Esophagus squamous epithelium (tissue), 5 donors: ENCODE data around the gene MRPS14. TPM values are rescaled to one million over a fixed set of nuclear protein-coding genes. Genes with fewer than 3 reads are reported as not detected.
A peak's percentile ranks its signal among the peaks of the same experiment; 100 is the strongest.

Experiments used
- DNase-seq: peaks from one replicate; lab custom pipeline; 2025; lab: John Stamatoyannopoulos, UW
- H3K27ac ChIP-seq, 4 donors: fragments of 200-600 bp; sonication (generic); one replicate each; pipeline ENCODE4 v1.5.1; 2016 to 2019; ENCODE audit warnings: mild to moderate bottlenecking in 1 of 4
- H3K27me3 ChIP-seq, 4 donors: fragments of 200-600 bp; sonication (generic); 1 replicate in 3 of 4; 2 replicates in 1 of 4; pipeline versions ENCODE4 v1.5.1 to v1.6.0; 2017 to 2021; ENCODE audit warnings: antibody characterized with exemption in 1 of 4
- H3K36me3 ChIP-seq, 3 donors: fragments of 200-600 bp; sonication (generic); one replicate each; pipeline ENCODE4 v1.5.1; 2016 to 2019
- H3K4me1 ChIP-seq, 3 donors: fragments of 200-600 bp; sonication (generic); one replicate each; pipeline ENCODE4 v1.5.1; 2017 to 2019
- H3K4me3 ChIP-seq, 4 donors: fragments of 200-600 bp; sonication (generic); 1 replicate in 3 of 4; 2 replicates in 1 of 4; pipeline ENCODE4 v1.5.1; 2016 to 2019; ENCODE audit warnings: mild to moderate bottlenecking in 2 of 4, moderate library complexity in 1 of 4
- H3K9me3 ChIP-seq, 3 donors: fragments of 200-600 bp; sonication (generic); one replicate each; pipeline ENCODE4 v1.5.1; 2016 to 2019
- CTCF ChIP-seq, 6 experiments: fragments of 450-650 bp in 4 of 6; fragments of 200-600 bp in 2 of 6; sonication (generic) in 2 of 6; IDR thresholded peaks; one replicate each; pipeline ENCODE4 v1.5.1; 2016 to 2019; ENCODE audit warnings: antibody characterized with exemption in 6 of 6, mild to moderate bottlenecking in 4 of 6, moderate library complexity in 4 of 6
- POLR2A ChIP-seq, 4 donors: fragments of 450-650 bp; IDR thresholded peaks; one replicate each; pipeline ENCODE4 v1.6.1; 2017; ENCODE audit warnings: antibody characterized with exemption in 4 of 4, mild to moderate bottlenecking in 4 of 4, moderate library complexity in 3 of 4
- WGBS, 2 donors: methylation state at CpG; one replicate each; pipeline ENCODE4 v1.1.5; 2018; 5-methylcytosine and 5-hydroxymethylcytosine counted together
- intact Hi-C: fragments of 100-400 bp; cut with DNase I; formaldehyde crosslinking; loops from one replicate; pipeline ENCODE4 v1.15.0; 2022
- total RNA-seq, 4 donors: library from RNA; depleted of rRNA; stranded (reverse); fragments of >200 nt; gene quantifications; one replicate each; pipeline ENCODE4 v1.1.0, GENCODE V29; 2016
- donor health status: DM: yes; HTN: yes; CAD: no.

The MRPS14 gene
- 10 to 100 TPM in 3 of 4 donors, 1 to 10 TPM in 1; 8.6 to 18.1 (median 15.4) TPM for total RNA-seq

DNA sequence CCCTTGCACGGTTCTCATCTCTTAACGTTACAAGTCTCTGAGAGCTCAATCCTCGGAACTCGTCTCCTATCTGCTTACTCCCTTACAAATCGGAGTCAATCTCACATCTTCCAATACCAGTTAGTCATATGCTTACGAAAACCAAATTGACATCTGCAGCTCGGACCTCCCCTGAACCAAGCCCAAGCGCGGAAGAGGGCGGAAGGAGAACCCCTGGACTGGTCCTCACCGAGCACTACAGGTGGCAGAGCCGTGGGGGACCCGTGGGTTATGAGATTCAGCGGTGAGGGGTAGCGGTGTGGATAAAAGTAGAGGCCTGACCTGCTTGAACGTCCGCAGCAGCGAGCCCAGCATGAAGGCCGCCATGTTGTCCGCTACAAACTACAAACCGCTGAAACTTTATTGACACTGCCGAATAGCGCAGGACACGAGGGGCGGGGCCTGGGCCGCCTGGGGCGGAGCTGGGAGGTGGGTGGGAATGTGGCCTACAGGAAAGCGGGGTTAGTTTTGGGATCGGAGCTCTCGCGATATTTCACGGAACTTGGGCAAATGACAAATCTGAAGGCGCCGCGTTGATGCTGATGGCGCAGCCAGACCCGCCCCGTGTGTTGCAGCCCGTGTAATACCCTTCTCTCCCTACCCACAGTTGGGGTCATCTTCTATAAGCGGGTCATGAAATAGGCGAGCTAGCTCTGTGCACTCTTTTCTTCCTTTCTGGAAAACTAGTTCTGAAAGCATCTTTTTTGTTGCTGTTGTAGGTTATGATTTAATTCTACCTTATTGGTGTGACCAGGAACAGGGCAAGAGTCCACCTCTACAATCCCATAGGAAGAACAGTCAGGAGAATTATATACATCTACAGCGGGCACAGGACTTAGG is at the start of gene MRPS14:
TSS of gene MRPS14 (minus strand) at position 383 of the 879 bp plus-strand sequence. CDS start at position 366, 17 bp downstream.
- no peaks in the 10 kb centered on the region for H3K27me3 ChIP-seq
- peak within 1 kb of the TSS; percentile 80 to 96 (median 85) for H3K4me3 ChIP-seq
- peak within 1 kb of the TSS; percentile 88 to 91 (median 90) for H3K27ac ChIP-seq
- 4% methylated on average over 28 to 29 of the region's 42 CpGs for WGBS, 2 donors
- peaks cover 0 to 11% (median 0%) of the 10 kb centered on the region in 3 donors for H3K36me3 ChIP-seq
- TF ChIP-seq POLR2A (IDR thresholded peaks at IDR 0.05) (peak in 3 of 4 donors; percentile 56 to 81 (median 60)), CTCF (IDR thresholded peaks at IDR 0.05) (peak in 1 of 6 experiments; percentile 6)
- DNase-seq: peak; percentile 90
- peaks cover 0 to 22% (median 8%) of the 10 kb centered on the region in 3 donors for H3K4me1 ChIP-seq
- intact Hi-C loops: no loop called here
- H3K9me3 ChIP-seq: no peaks in the 10 kb centered on the region

GRCh38 chr1:175072099-175072951 is 49.1 kb upstream of the MRPS14 start:
- peak overlapping the region in 1 of 4 donors; percentile 21 for H3K27ac ChIP-seq
- no peaks in the 10 kb centered on the region for H3K36me3 ChIP-seq
- DNase-seq: no peak
- no peaks in the 10 kb centered on the region for H3K9me3 ChIP-seq
- TF ChIP-seq POLR2A (IDR thresholded peaks at IDR 0.05) (no peak), CTCF (IDR thresholded peaks at IDR 0.05) (no peak)
- intact Hi-C loops: no loop called here
- peaks cover 0 to 13% (median 8%) of the 10 kb centered on the region in 3 donors for H3K4me1 ChIP-seq
- H3K4me3 ChIP-seq: peak overlapping the region in 1 of 4 donors; percentile 37
- H3K27me3 ChIP-seq: peaks cover 0 to 11% (median 0%) of the 10 kb centered on the region in 4 donors
- WGBS, 2 donors: 25 to 26% methylated on average over 10 of the region's 10 CpGs

DNA sequence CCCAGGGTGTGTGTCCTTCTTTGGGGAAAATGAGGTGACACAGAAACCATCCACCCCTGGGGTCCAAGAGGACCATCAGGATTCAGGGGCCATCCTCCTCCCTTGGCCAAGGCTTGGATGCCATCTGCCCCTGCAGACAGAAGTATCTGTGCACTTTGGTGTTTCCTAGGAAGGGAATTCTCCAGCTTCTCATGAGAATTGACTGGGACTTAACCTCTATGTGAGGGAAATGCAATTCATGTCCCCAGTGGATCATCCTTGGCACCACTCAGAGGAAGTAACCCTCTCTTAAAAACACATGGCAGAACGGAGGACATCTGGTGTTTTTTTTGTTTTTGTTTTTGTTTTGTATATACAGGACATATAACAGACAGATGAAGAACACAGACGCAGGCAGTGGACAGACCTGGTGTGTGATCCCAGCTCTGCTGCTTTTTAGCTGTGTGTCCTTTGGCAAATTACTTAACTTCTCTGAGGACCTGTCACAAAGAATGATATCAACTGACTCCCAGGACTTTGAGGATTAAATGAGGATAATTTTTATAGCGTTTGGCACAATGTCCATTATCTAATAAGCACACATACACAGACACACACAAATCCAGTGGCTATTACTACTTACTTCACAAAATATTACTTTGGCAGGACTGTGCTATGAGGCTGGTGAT is 48.2 kb upstream of the MRPS14 start:
- 56 to 82% methylated on average over 3 of the region's 3 CpGs for WGBS, 2 donors

DNA sequence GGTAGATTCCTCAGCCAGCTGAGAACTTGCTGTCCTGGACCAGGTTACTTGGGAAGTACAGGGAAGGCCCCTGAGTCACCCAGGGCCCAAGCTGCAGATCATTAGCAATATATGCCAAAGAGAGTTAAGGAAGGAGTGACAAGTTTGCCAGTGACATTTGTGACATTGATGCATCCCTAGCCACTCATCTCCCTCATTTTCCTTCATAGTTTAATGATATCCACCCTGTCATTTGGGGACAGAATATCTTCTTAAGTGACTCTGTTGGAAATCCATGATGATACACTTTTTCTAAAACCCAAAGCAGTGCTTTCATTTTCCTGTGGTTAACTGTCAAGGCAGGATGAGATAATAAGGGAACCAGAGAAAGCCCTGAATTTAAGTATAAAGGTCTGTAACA is 47.6 kb upstream of the MRPS14 start:
- H3K27me3 ChIP-seq: peaks cover 0 to 11% (median 0%) of the 10 kb centered on the region in 4 donors
- no peak overlapping the region for H3K4me3 ChIP-seq
- H3K4me1 ChIP-seq: peaks cover 0 to 13% (median 8%) of the 10 kb centered on the region in 3 donors
- no peak for DNase-seq
- H3K36me3 ChIP-seq: no peaks in the 10 kb centered on the region
- no peak overlapping the region for H3K27ac ChIP-seq
- TF ChIP-seq CTCF (IDR thresholded peaks at IDR 0.05): no peak
- TF ChIP-seq POLR2A (IDR thresholded peaks at IDR 0.05): no peak
- H3K9me3 ChIP-seq: no peaks in the 10 kb centered on the region
- intact Hi-C loops: no loop called here

More for the DNA sequence above, 48.2 kb upstream of the MRPS14 start:
- no peak overlapping the region for H3K27ac ChIP-seq
- no peak for DNase-seq
- no peak overlapping the region for H3K4me3 ChIP-seq
- TF ChIP-seq CTCF (IDR thresholded peaks at IDR 0.05) (no peak), POLR2A (IDR thresholded peaks at IDR 0.05) (no peak)
- H3K4me1 ChIP-seq: peaks cover 0 to 13% (median 8%) of the 10 kb centered on the region in 3 donors
- H3K36me3 ChIP-seq: no peaks in the 10 kb centered on the region
- intact Hi-C loops: no loop called here
- H3K27me3 ChIP-seq: peaks cover 0 to 11% (median 0%) of the 10 kb centered on the region in 4 donors
- no peaks in the 10 kb centered on the region for H3K9me3 ChIP-seq
